ENCODE results near the gene TMEM81. TPM values are rescaled to one million over a fixed set of nuclear protein-coding genes. Genes with fewer than 3 reads are reported as not detected.

The TMEM81 gene, protein sequence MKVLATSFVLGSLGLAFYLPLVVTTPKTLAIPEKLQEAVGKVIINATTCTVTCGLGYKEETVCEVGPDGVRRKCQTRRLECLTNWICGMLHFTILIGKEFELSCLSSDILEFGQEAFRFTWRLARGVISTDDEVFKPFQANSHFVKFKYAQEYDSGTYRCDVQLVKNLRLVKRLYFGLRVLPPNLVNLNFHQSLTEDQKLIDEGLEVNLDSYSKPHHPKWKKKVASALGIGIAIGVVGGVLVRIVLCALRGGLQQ
- 1 to 10 TPM; 2.5 to 3.2 (median 2.6) TPM for total RNA-seq

DNA sequence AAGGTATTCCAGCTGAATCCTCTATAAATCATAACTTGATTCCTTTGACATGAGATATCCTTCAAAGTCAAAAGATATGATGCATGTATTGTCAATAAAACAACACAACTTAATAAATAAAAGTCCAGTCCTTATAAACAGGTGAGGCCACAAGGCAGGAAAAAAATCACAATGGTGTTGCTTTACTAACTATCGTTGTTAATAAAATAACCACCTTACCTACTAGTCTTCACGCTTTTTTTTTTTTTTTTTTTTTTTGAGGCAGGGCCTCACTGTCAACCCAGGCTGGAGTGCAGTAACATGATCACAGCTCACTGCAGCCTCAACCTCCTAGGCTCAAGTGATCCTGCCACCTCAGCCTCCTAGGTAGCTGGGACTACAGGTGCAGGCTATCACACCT is at the start of gene TMEM81:
TMEM81 (minus strand) TSS at position 101 of the 400 bp plus-strand sequence. CDS start 140 bp downstream, outside the sequence.
- Histone ChIP-seq H3K27me3 (no peaks in the 10 kb centered on the region), H3K27ac (no peak within 1 kb of the TSS), H3K4me1 (no peaks in the 10 kb centered on the region), H3K36me3 (no peaks in the 10 kb centered on the region), H3K4me3 (no peak within 1 kb of the TSS), H3K9me3 (no peaks in the 10 kb centered on the region)
- no peak for DNase-seq (ENCODE audit: low spot score in 2 of 2)
- intact Hi-C loops (cut with DNase I; ENCODE audit: low total_unique reads): no loop called here
- TF ChIP-seq, protein P1, sequence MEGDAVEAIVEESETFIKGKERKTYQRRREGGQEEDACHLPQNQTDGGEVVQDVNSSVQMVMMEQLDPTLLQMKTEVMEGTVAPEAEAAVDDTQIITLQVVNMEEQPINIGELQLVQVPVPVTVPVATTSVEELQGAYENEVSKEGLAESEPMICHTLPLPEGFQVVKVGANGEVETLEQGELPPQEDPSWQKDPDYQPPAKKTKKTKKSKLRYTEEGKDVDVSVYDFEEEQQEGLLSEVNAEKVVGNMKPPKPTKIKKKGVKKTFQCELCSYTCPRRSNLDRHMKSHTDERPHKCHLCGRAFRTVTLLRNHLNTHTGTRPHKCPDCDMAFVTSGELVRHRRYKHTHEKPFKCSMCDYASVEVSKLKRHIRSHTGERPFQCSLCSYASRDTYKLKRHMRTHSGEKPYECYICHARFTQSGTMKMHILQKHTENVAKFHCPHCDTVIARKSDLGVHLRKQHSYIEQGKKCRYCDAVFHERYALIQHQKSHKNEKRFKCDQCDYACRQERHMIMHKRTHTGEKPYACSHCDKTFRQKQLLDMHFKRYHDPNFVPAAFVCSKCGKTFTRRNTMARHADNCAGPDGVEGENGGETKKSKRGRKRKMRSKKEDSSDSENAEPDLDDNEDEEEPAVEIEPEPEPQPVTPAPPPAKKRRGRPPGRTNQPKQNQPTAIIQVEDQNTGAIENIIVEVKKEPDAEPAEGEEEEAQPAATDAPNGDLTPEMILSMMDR (IDR thresholded peaks at IDR 0.05): no peak
- TF ChIP-seq POLR2AphosphoS5 (IDR thresholded peaks at IDR 0.05) (no peak), POLR2A (IDR thresholded peaks at IDR 0.05) (no peak)

DNA sequence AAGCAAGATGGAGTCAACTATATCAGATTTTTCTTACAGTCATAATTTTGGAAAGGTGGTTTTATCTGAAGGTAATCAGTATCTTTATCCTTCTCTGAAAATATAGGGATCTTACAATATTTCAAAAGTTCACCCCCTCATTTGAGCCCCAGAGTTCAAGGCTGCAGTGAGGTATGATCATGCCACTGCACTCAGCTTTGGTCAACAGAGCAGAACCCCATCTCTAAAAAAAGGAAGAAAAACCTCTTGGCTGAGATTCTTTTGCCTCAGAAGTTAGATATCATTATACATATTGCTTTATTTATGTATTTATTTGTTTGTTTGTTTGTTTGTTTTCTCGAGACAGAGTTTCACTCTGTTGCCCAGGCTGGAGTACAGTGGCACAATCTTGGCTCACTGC is 49.0 kb upstream of the TMEM81 start:
- no peak for DNase-seq (ENCODE audit: low spot score in 2 of 2)
- H3K27me3 ChIP-seq: no peaks in the 10 kb centered on the region
- TF ChIP-seq, protein P1 (IDR thresholded peaks at IDR 0.05): no peak
- TF ChIP-seq POLR2A (IDR thresholded peaks at IDR 0.05) (no peak), POLR2AphosphoS5 (IDR thresholded peaks at IDR 0.05) (no peak)
- no peaks in the 10 kb centered on the region for H3K36me3 ChIP-seq
- H3K4me1 ChIP-seq: no peaks in the 10 kb centered on the region
- H3K4me3 ChIP-seq: no peak overlapping the region
- no peak overlapping the region for H3K27ac ChIP-seq
- H3K9me3 ChIP-seq: no peaks in the 10 kb centered on the region
- intact Hi-C loops (cut with DNase I; ENCODE audit: low total_unique reads): no loop called here

DNA sequence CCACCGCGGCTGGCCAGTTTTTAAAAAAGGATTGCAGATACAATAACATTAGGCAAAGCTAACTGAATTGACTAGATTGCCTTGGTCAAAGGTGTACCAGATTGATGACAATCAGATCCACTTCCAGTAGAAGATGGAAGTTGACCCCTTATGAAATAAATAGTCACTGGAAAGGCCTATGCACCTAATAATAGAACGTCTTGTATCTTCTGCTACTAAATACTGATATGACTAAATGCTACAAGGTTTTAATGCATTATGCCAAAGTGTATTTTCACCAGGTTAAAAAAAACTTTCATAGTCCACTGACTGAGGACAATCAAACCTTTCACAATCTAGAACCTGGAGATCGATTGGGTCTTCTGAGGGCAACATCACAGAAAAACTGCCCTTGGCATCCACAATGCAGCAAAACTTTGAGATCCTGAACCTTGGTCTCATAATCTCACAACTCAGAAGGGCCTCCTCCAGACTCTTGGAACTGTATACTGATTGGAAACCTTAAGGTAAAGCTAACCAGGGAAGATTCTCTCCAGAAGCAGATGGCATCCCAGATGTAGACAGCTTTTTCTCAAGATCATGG is 45.3 kb upstream of the TMEM81 start:
- DNase-seq (ENCODE audit: low spot score in 2 of 2): no peak
- Histone ChIP-seq H3K9me3 (no peaks in the 10 kb centered on the region), H3K4me1 (no peaks in the 10 kb centered on the region), H3K27me3 (no peaks in the 10 kb centered on the region), H3K36me3 (no peaks in the 10 kb centered on the region), H3K27ac (no peak overlapping the region), H3K4me3 (no peak overlapping the region)
- intact Hi-C loops (cut with DNase I; ENCODE audit: low total_unique reads): no loop called here
- TF ChIP-seq, protein P1 (IDR thresholded peaks at IDR 0.05): no peak
- no peak for TF ChIP-seq POLR2A (IDR thresholded peaks at IDR 0.05)
- no peak for TF ChIP-seq POLR2AphosphoS5 (IDR thresholded peaks at IDR 0.05)

DNA sequence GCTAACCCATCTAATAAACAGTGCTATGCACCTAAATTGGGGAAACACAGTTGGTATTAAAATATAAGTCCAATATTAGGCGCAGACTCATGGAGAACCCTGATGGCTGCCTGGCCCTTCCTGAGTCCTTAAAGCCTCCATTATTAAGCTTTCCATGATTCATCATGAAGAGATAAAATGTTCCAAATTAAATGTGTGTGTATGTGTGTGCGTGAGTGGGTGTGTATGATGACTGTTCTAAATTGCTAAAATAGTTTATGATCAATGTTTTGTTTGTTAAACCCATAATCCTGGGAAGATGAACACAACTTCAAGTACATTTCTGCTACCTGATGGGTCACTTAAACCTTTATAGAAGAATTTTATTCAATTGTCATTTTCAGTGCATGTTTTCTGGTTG is 43.8 kb upstream of the TMEM81 start:
- no peak overlapping the region for H3K4me3 ChIP-seq
- H3K27ac ChIP-seq: no peak overlapping the region
- no peak for DNase-seq (ENCODE audit: low spot score in 2 of 2)
- intact Hi-C loops (cut with DNase I; ENCODE audit: low total_unique reads): no loop called here
- H3K36me3 ChIP-seq: no peaks in the 10 kb centered on the region
- H3K27me3 ChIP-seq: no peaks in the 10 kb centered on the region
- H3K4me1 ChIP-seq: no peaks in the 10 kb centered on the region
- no peaks in the 10 kb centered on the region for H3K9me3 ChIP-seq
- TF ChIP-seq POLR2AphosphoS5 (IDR thresholded peaks at IDR 0.05): no peak
- TF ChIP-seq, protein P1 (IDR thresholded peaks at IDR 0.05): no peak
- TF ChIP-seq POLR2A (IDR thresholded peaks at IDR 0.05): no peak

DNA sequence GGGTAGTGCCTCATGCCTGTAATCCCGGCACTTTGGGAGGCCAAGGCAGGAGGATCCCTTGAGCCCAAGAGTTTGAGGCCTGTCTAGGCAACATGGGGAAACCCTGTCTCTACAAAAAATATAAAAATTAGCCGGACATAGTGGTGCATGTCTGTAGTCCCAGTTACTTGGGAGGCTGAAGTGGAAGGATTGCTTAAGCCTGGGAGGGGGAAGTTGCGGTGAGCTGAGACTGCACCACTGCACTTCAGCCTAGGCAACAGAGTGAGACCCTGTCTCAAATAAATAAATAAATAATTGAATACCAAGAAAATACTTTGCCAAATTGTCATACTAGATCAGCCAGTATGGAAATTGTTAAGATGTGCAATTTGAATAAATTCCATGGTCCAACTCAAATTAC is 43.4 kb upstream of the TMEM81 start:
- intact Hi-C loops (cut with DNase I; ENCODE audit: low total_unique reads): no loop called here
- Histone ChIP-seq H3K27ac (no peak overlapping the region), H3K27me3 (no peaks in the 10 kb centered on the region), H3K4me3 (no peak overlapping the region), H3K4me1 (no peaks in the 10 kb centered on the region), H3K36me3 (no peaks in the 10 kb centered on the region), H3K9me3 (no peaks in the 10 kb centered on the region)
- TF ChIP-seq POLR2A (IDR thresholded peaks at IDR 0.05) (no peak), POLR2AphosphoS5 (IDR thresholded peaks at IDR 0.05) (no peak)
- TF ChIP-seq, protein P1 (IDR thresholded peaks at IDR 0.05): no peak
- no peak for DNase-seq (ENCODE audit: low spot score in 2 of 2)
